Adrenal gland (tissue), 5 donors: ENCODE results near the gene GYG1.

Experiments used
- POLR2A ChIP-seq, 2 donors: fragments of 450-650 bp; IDR thresholded peaks; one replicate each; pipeline ENCODE4 v1.6.1; 2017; ENCODE audit warnings: antibody characterized with exemption in 2 of 2, mild to moderate bottlenecking in 2 of 2, moderate library complexity in 1 of 2
- TF ChIP-seq, protein P1 (sequence below), 6 experiments: fragments of 450-650 bp in 4 of 6; fragments of 200-600 bp in 2 of 6; sonication (generic) in 1 of 6; IDR thresholded peaks; 1 replicate in 5 of 6; 2 replicates in 1 of 6; pipeline versions ENCODE4 v1.5.1 to v1.8.0; 2016 to 2021; ENCODE audit warnings: antibody characterized with exemption in 6 of 6, mild to moderate bottlenecking in 2 of 6, moderate library complexity in 1 of 6
- donor health status: DM: no; HTN: no; CAD: no.

DNA sequence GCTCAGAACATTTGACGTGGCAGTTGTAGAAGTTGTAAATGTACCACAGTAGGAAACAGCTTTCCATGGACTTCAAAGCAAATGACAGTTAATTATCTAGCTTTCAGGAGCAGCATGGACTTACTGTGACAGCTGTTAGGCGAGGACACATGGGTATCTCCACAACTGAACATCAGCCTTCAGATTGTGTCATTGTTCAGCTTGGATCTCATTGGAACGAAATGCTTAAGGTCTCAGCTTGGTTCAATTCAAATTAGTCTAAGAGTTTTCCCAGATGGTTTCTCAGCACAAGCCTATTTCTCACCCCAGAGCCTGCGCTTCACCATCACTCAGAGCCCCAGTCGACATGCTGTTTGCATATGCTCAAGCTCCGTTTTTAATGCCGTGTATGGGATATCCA lies 21.1 kb upstream of the GYG1 start:
- TF ChIP-seq POLR2A (IDR thresholded peaks at IDR 0.05), result no peak
- TF ChIP-seq, protein P1, sequence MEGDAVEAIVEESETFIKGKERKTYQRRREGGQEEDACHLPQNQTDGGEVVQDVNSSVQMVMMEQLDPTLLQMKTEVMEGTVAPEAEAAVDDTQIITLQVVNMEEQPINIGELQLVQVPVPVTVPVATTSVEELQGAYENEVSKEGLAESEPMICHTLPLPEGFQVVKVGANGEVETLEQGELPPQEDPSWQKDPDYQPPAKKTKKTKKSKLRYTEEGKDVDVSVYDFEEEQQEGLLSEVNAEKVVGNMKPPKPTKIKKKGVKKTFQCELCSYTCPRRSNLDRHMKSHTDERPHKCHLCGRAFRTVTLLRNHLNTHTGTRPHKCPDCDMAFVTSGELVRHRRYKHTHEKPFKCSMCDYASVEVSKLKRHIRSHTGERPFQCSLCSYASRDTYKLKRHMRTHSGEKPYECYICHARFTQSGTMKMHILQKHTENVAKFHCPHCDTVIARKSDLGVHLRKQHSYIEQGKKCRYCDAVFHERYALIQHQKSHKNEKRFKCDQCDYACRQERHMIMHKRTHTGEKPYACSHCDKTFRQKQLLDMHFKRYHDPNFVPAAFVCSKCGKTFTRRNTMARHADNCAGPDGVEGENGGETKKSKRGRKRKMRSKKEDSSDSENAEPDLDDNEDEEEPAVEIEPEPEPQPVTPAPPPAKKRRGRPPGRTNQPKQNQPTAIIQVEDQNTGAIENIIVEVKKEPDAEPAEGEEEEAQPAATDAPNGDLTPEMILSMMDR (IDR thresholded peaks at IDR 0.05), result no peak
